ENCODE data around the gene KPNA1.
"Not testable (repeated sequence)": the region's sequence is repeated elsewhere in the genome, so short reads cannot be mapped to it uniquely, and the experiment has no call there.

KPNA1 gene

DNA sequence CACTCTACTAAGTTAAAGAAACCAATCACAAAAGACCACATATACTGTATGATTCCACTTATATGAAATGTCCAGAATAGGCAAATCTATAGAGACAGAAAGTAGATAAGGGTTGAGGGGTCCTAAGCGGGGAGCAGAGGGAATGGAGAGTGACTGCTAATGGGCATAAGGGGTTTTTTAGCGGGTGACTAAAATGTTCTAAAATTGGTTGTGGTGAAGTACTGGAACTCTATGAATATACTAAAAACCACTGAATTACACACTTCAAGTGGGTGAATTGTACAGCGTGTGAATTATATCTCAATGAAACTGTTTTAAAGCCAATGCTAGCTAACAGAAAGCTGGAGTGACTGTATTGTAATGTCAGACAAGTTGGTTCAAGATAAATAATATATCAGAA lies 33.3 kb downstream of the KPNA1 start:
- no peak for DNase-seq

DNA sequence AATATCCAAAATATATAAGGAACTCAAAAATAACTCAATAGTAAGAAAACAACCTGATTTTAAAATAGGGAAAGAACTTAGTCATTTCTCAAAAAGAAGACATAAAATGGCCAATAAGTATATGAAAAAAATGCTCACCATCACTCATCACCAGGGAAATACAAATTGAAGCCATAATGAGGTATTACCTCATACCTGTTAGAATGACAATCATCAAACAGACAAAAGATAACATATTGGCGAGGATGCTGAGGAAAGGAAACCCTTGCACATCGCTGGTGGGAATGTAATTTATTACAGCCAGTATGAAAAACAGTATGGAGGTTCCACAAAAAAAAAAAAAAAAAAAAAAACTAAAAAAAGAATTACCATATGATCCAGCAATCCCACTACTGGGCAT lies 38.2 kb downstream of the KPNA1 start:
- no peak for DNase-seq

DNA sequence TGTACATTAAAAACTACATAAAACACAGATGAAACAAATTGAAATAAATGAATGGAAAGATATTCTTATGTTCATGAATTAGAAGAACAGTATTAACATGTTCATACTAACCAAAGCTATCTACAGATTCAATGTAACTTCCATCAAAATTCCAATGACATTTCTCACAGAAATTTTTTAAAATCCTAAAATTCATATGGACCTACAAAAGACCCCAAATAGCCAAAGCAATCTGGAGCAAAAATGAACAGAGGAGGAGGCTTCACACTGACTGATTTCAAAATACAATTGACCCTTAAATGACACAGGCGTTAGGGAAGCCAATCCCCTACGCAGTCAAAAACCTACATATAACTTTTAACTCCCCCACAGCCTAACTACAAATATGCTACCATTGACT lies 39.4 kb downstream of the KPNA1 start:
- no peak for DNase-seq

DNA sequence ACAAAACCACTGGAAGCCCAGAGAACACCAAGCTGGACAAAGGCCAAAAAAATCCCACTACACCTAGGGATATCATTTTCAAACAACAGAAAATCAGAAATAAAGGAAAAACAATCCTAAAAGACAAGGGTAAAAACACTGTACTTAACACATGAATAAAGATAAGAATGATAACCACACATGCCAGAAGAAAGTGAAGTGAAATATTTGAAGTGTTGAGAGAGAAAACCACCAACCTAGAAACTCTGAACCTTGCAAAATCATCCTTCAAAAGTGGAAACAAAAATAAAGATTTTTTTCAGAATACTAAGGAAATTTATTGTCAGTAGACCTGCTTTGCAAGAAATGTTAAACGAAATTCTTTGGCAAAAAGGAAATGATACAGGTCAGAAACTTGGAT lies 45.1 kb downstream of the KPNA1 start:
- DNase-seq: no peak

- DNase-seq: no peak
These were observed 45.7 kb downstream of the KPNA1 start for GRCh38 chr3:122468896-122469533.

DNA sequence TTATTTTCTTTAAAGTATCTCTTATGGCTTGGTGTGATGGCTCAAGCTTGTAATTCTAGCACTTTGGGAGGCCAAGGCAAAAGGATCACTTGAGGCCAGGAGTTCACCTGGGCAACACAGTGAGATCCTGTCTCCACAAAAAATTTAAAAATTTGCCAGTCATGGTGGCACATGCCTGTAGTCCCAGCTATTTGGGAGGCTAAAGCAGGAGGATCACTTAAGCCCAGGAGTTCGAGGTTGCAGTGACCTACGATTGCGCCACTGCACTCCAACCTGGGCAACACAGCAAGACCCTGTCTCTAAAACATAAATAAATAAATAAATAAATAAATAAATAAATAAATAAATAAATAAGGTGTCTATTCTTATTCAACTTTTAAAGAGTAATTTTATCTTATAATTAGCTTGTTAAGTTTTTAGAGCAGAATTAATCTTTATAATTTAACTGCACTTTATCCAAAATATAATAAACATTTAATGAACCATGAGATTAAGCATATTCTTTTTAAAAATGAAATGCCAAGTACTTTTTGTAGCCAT lies 48.0 kb downstream of the KPNA1 start:
- DNase-seq: no peak

DNA sequence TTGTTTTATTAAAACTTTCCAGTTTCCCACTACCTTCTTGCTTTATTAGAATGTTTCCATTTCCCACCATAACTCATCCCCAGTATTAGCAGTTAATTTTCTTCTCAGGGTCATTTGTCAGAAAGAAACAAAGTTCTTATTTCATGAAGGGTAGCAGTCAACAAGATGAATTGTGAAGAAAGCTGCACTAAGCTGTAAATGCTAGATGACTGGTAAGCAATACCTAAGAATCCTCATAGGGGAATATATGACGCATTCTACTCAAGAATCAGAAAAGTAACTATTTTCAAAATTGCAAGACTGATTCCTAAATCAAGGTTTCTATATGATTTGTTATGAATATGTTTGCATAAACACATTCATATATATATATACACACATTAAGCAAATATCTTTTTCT lies 50.1 kb downstream of the KPNA1 start:
- DNase-seq: no peak

GRCh38 chr3:122462406-122462805 lies 52.3 kb downstream of the KPNA1 start:
- DNase-seq: no peak

DNA sequence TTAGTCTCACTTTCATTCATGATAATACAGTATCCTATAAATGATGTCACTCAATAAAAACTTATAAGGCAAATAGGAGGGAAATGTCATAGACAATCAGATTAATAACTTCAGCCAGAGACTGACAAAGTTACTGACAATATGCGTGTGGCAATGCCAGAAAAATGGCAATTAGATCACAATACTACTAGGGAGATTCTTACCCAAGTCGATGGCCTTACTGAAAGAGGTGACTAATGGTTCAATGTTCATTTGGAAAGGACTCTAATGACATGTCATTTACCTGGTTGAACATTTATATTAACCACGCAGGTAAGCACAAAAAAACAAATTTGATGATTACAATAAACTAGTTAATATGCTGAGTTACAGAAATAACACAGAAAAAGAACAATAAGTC lies 52.9 kb downstream of the KPNA1 start:
- DNase-seq: no peak

GRCh38 chr3:122458992-122459391 lies 55.7 kb downstream of the KPNA1 start:
- DNase-seq: peak in 1 of 56 donors; percentile 18

DNA sequence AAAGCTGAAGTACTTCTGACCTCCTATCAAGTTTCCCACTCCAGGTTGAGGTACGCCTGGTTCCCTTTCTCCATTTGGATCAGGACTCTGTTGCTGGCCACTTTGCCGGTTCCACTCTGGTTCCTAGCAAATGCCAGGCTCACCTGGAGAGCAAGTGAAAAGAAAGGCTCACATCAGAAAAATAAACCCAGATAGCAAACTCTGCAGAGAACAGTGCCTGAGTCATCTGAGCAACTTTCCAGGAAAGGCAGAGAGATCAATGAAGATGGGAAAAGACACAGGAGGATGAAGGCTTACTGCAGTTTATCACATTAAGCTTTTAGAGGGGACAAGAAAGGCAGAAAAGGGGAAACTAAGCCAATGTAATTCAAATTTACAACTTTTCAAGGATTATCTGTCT lies 57.0 kb downstream of the KPNA1 start:
- no peak for DNase-seq

GRCh38 chr3:122456074-122456473 lies 58.7 kb downstream of the KPNA1 start:
- DNase-seq: no peak

DNA sequence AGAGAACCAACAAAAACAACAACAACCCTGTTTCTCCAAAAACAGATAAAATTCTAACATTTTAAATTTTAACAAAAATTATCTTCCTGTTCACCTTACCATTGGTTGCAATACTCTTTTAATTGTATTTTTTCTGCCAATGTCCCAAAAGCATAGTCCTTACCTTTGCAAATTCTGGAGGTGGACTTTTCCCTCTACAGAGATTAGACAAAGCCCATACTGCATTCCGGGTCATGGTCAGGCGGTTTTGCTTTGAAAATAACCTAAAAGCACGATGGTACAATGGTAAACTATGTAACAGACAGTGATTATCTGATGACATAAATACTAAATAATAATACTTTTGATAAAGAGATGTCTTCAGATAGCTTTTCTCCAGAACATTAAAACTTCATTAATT lies 63.4 kb downstream of the KPNA1 start:
- no peak for DNase-seq

DNA sequence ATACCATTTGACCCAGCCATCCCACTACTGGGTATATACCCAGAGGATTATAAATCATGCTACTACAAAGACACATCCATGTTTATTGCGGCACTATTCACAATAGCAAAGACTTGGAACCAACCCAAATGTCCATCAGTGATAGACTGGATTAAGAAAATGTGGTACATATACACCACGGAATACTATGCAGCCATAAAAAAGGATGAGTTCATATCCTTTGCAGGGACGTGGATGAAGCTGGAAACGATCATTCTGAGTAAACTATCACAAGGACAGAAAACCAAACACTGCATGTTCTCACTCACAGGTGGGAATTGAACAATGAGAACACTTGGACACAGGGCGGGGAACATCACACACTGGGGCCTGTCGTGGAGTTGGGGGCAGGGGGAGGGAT lies 66.5 kb downstream of the KPNA1 start:
- not testable (repeated sequence) for DNase-seq

GRCh38 chr3:122444491-122444887 lies 70.2 kb downstream of the KPNA1 start:
- not testable (repeated sequence) for DNase-seq

DNA sequence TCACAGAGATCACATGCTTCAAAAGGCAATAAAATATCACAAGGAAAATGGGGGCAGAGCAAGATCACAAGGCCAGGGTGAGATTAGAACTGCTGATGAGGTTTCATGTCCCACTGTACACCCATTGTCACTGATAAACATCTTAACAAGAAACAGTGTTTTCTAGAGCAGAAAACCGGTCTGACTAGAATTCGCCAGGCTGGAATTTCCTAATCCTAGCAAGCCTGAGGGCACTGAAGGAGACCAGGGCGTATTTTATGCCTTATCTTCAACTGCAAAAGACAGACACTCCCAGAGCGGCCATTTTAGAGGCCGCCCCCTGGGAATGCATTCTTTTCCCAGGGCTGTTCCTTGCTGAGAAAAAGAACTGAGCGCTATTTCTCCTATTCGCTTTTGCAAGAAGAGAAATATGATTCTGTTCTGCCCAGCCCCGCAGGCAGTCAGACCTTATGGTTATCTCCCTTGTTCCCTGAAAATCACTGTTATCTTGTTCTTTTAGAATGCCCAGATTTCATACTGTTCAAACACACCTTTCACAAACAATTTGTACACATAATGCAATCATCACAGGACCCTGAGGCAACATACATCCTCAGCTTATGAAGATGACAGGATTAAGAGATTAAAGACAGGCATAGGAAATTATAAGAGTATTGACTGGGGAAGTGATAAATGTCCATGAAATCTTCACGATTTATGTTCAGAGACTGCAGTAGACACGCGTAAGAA lies 70.8 kb downstream of the KPNA1 start:
- not testable (repeated sequence) for DNase-seq

DNA sequence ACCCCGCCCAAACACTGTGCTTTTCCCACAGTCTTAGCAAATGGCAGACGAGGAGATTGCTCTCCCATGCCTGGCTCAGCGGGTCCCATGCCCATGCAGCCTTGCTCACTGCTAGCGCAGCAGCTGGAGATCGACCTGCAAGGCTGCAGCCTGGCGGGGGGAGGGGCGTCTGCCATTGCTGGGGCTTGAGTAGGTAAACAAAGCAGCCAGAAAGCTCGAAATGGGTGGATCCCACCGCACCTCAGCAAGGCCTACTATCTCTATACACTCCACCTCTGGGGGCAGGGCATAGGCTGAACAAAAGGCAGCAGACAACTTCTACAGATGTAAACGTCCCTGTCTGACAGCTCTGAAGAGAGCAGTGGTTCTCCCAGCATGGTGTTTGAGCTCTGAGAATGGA lies 71.6 kb downstream of the KPNA1 start:
- DNase-seq: no peak

GRCh38 chr3:122435950-122436349 lies 78.8 kb downstream of the KPNA1 start:
- DNase-seq: no peak

DNA sequence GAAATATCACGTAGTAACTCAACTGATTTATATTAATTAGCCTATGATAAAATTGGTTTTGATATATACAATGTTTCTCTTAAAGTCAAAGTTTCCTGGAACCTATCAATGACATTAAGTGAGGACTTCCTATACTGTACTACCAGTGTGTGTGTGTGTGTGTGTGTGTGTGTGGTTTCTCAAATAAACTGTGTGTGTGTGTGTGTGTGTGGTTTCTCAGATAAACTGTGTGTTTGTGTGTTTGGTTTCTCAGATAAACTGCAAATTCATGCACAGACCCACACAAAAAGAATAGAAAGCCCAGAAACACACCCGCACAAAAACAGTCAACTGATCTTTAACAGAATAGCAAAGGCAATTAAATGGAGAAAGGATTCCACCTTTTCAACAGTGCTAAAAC lies 84.4 kb downstream of the KPNA1 start:
- no peak for DNase-seq

GRCh38 chr3:122427857-122428471 lies 86.8 kb downstream of the KPNA1 start:
- no peak for DNase-seq

DNA sequence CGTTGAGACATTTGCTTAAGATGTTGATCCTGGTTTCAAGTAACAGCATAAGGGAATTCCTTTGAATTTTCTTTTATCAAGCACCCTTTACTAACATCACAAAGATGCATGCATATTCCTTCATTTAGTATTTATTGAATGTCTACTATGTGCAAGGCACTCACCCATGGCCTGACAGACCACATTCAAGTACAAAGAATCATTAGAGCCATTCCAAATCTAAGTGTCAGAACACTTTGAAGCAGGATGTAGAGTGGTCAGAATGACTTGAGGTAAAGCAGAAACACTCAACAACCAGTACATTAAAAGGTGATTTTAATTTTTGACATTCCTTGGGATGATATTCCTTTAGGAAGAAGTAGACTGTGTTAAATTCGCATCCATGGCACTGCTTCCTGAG lies 92.9 kb downstream of the KPNA1 start:
- no peak for DNase-seq

DNA sequence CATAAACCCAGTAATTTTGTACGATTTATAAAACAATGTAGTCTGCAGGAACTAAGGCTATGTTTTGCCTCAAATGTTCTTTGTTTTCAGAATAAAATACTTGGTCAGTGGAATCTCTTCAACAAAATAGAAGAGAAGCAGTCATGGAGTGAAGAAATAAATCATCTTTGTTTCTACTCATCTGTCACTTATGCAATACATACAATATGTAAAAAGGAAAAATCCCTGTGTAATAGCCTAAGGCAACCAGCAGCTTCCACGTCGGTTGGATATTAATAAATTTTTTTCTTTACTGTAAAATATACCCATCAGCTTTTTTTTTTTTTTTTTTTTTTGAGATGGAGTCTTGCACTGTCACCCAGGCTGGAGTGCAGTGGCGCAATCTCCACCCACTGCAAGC lies 93.6 kb downstream of the KPNA1 start:
- no peak for DNase-seq

GRCh38 chr3:122416966-122417365 lies 97.8 kb downstream of the KPNA1 start:
- DNase-seq: no peak
